ENCODE measurements around the gene ANKS6. TPM values are rescaled to one million over a fixed set of nuclear protein-coding genes. Genes with fewer than 3 reads are reported as not detected.

ANKS6 gene
- total RNA-seq, 1 donor from 2014 or later: 26.7 TPM

DNA sequence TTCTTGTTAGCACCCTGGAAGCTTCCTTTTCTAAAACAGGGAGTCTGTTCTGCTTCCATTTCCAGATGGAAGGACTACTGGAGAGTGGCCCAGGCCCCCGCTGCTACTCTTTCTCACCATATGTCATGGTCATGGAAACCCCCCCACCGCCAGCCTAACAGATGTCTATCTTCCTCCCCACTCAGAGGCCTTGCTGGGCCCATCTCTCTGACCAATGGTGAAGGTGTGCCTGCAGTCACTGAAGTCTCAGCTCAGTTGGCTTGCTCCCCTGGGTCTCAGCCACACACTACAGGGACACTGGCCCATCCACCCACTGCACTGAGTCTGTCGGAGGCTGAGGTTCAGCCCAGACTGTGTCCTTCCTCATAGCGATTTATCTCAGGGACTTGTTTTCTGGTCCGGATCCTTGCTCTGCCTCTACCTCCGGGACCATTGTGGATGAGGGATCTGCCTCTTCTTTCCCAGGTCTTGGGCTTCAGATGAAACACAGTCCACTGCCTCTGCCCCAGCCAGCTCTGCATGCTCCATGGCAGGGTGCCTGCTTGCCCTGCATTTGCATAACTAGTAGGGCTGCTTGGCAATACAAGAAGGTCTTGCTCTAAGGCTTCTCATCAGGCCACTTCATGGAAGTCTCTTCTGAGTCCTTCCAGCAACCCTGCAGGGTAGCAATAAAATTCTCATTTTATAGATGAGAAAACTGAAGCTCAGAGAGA, 42.0 kb upstream of the ANKS6 start:
- Histone ChIP-seq H3K4me1 (no peaks in the 10 kb centered on the region), H3K9me3 (no peaks in the 10 kb centered on the region), H3K4me3 (no peak overlapping the region), H3K27ac (no peak overlapping the region), H3K36me3 (no peaks in the 10 kb centered on the region), H3K27me3 (no peaks in the 10 kb centered on the region)
- DNase-seq (no peak), ATAC-seq (peak; percentile 11)
- TF ChIP-seq, protein P1, sequence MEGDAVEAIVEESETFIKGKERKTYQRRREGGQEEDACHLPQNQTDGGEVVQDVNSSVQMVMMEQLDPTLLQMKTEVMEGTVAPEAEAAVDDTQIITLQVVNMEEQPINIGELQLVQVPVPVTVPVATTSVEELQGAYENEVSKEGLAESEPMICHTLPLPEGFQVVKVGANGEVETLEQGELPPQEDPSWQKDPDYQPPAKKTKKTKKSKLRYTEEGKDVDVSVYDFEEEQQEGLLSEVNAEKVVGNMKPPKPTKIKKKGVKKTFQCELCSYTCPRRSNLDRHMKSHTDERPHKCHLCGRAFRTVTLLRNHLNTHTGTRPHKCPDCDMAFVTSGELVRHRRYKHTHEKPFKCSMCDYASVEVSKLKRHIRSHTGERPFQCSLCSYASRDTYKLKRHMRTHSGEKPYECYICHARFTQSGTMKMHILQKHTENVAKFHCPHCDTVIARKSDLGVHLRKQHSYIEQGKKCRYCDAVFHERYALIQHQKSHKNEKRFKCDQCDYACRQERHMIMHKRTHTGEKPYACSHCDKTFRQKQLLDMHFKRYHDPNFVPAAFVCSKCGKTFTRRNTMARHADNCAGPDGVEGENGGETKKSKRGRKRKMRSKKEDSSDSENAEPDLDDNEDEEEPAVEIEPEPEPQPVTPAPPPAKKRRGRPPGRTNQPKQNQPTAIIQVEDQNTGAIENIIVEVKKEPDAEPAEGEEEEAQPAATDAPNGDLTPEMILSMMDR (IDR thresholded peaks at IDR 0.05): no peak
- intact Hi-C loops (cut with DNase I): no loop called here

DNA sequence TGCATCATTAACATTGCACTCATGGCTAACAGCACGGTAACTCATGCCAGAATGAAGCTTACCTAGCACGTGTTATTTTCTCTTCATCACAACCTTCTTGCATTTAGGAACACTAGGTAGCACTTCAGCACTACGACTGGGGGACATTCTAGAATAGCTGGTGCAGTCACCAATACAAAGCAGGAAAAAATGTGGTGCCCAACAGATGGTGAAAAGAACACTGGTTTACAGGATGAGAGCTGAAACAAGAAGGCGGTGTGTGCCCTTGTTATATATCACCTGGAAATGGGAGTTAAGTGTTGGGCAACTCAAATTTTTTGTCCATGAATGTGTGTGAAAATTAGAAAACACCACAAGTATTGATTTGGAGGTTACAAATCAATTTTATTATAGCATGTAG, 41.2 kb upstream of the ANKS6 start:
- Histone ChIP-seq H3K36me3 (no peaks in the 10 kb centered on the region), H3K9me3 (no peaks in the 10 kb centered on the region), H3K27me3 (no peaks in the 10 kb centered on the region), H3K4me1 (no peaks in the 10 kb centered on the region), H3K27ac (no peak overlapping the region), H3K4me3 (no peak overlapping the region)
- intact Hi-C loops (cut with DNase I): no loop called here
- ATAC-seq (no peak), DNase-seq (no peak)
- TF ChIP-seq, protein P1 (IDR thresholded peaks at IDR 0.05): no peak

DNA sequence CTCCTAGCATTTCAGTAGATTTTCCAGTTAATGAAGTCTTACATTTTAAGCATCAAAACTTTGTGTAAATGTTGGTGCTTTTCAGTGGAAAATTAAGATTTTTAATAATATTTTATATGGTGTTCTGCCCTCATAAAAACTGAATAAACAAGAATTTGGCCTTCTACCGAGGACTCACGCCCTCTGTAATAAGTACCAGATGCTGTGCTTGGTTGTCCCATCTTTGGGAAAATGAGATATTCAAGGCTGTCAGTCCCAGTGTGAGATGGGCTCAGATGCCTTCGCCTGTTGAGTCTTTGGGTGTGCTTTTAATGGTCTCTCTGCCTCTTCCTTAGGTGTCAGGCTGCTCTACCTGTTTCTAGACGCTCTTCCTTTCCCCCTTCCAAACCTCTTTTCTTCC, 39.9 kb upstream of the ANKS6 start:
- Histone ChIP-seq H3K4me3 (no peak overlapping the region), H3K36me3 (no peaks in the 10 kb centered on the region), H3K27me3 (no peaks in the 10 kb centered on the region), H3K27ac (no peak overlapping the region), H3K9me3 (no peaks in the 10 kb centered on the region), H3K4me1 (no peaks in the 10 kb centered on the region)
- ATAC-seq: no peak
- intact Hi-C loops (cut with DNase I): no loop called here
- TF ChIP-seq, protein P1 (IDR thresholded peaks at IDR 0.05): no peak
- DNase-seq: no peak

DNA sequence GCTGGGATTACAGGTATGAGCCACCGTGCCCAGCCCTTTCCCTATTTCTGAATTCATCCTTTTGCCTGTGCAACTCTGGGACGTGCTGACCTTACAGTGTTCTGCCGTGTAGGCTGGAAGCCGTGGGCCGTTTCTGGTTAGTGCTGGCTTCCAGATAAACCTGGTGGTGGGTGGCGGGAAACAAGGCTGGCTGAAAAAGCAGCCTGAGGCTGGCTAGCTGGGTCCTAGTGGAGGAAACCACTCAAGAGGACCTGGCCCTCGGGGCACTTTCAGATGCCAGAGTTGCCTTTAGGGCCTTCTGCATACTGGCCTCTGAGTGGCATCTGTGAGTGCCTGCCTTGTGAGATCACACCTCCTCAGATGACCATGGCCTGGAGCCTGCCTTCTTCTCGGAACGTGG, 38.0 kb upstream of the ANKS6 start:
- no peaks in the 10 kb centered on the region for H3K36me3 ChIP-seq
- no peak for DNase-seq
- no peaks in the 10 kb centered on the region for H3K9me3 ChIP-seq
- H3K27me3 ChIP-seq: no peaks in the 10 kb centered on the region
- intact Hi-C loops (cut with DNase I): no loop called here
- H3K4me3 ChIP-seq: no peak overlapping the region
- TF ChIP-seq, protein P1 (IDR thresholded peaks at IDR 0.05): no peak
- H3K4me1 ChIP-seq: no peaks in the 10 kb centered on the region
- ATAC-seq: peak; percentile 13
- H3K27ac ChIP-seq: no peak overlapping the region

DNA sequence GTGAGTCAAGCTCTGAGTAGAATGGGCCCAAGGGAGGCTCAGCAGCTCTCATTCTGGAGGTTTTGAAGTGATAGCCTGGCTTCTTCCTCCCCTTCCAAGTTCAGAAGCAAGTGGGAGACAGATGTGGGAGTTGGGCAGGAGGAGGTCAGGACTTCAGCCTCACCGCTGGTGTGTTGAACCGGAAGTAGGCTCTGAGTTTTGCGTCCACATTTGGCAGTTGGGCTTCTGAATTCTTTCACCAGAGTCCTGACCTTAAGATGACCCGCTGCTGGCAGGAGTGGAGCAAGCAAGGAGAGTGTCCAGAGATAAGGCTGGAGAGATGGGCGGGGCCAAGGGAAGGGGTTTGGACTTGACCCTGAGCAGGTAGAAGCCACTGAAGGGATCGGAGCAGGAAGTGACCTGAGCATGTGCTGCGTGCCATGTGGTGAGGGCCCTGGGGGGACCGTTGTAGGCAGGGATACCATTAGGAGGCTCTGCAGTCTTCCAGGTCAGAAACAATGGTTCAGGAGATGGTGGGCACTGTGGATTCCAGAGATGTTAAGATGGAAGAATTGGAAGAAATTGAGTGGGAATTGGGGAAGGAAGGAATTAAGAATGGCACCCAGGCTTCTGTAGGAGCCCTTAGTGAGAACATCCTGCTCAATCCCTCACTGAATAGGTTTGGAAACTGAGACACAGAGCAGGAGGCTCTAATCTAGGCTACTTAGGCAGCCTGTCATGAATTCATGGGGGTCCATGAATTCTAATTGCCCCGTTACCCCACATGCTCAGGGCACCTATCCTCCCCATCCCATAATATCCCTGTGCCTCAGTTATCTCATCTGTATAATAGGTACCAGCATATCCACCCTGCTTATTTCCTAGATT, 37.0 kb upstream of the ANKS6 start:
- peak; percentile 86 for ATAC-seq
- H3K9me3 ChIP-seq: no peaks in the 10 kb centered on the region

More for the DNA sequence above, 37.0 kb upstream of the ANKS6 start:
- peak; percentile 82 for DNase-seq
- no peaks in the 10 kb centered on the region for H3K4me1 ChIP-seq
- TF ChIP-seq, protein P1 (IDR thresholded peaks at IDR 0.05): no peak
- H3K4me3 ChIP-seq: no peak overlapping the region
- intact Hi-C loops (cut with DNase I): no loop called here
- no peak overlapping the region for H3K27ac ChIP-seq
- H3K36me3 ChIP-seq: no peaks in the 10 kb centered on the region
- H3K27me3 ChIP-seq: no peaks in the 10 kb centered on the region

Data from upper lobe of right lung (tissue), 1 donor.